Psoas muscle (tissue), 8 donors: Measurements from ENCODE around the gene MRM2. TPM values are rescaled to one million over a fixed set of nuclear protein-coding genes. Genes with fewer than 3 reads are reported as not detected.

ENCODE experiments used
- ATAC-seq, 4 donors: fragments of 200-7000 bp; cut with Tn5 transposase; one replicate each; pipeline ENCODE4 v1.9.1; 2020; ENCODE audit warnings: moderate library complexity in 3 of 4, mild to moderate bottlenecking in 2 of 4
- DNase-seq, 2 donors: peaks; one replicate each; pipeline ENCODE4 v3.0.0-alpha.2; 2020
- H3K27ac ChIP-seq: fragments of 200-600 bp; one replicate; pipeline ENCODE4 v1.8.0; 2022
- H3K27me3 ChIP-seq, 3 donors: fragments of 200-600 bp in 1 of 3; one replicate each; pipeline versions ENCODE4 v1.6.1 to v1.8.0; 2013 to 2022; ENCODE audit warnings: low read length in 2 of 3, mild to moderate bottlenecking in 2 of 3, moderate library complexity in 1 of 3; ENCODE audit not compliant: insufficient read depth in 3 of 3
- H3K36me3 ChIP-seq, 2 donors: fragments of 200-600 bp in 1 of 2; one replicate each; pipeline versions ENCODE4 v1.6.1 to v1.8.0; 2013 to 2022; ENCODE audit warnings: low read depth in 1 of 2, mild to moderate bottlenecking in 1 of 2, moderate library complexity in 1 of 2; ENCODE audit not compliant: insufficient read depth in 1 of 2
- H3K4me1 ChIP-seq: fragments of 200-600 bp; one replicate; pipeline ENCODE4 v1.8.0; 2022
- H3K4me3 ChIP-seq: fragments of 200-600 bp; one replicate; pipeline ENCODE4 v1.8.0; 2022; ENCODE audit warnings: mild to moderate bottlenecking
- H3K9me3 ChIP-seq: fragments of 200-600 bp; one replicate; pipeline ENCODE4 v1.8.0; 2022
- CTCF ChIP-seq: fragments of 200-600 bp; IDR thresholded peaks from one replicate; pipeline ENCODE4 v1.8.0; 2022; ENCODE audit warnings: antibody characterized with exemption
- WGBS, 3 donors: extraction: QIAGEN DNeasy Blood & Tissue Kit; methylation state at CpG; one replicate each; pipeline versions ENCODE4 v1.1.6 to v1.1.7; 2013; 5-methylcytosine and 5-hydroxymethylcytosine counted together
- intact Hi-C, 2 donors: fragments of 100-400 bp; cut with DNase I; formaldehyde crosslinking; loops; one replicate each; pipeline versions ENCODE4 v1.11.0 to v1.14.2; 2022
- long read RNA-seq, 2 donors: library from polyadenylated mRNA; unstranded; transcript quantifications; one replicate each; pipeline ENCODE4 v2.0.0, GENCODE V29; 2021
- polyA plus RNA-seq, 3 donors: library from polyadenylated mRNA; stranded (reverse); fragments of 200-250 nt; gene quantifications; one replicate each; pipeline ENCODE4 v1.2.3, GENCODE V29; 2013
- total RNA-seq, 4 donors: library from RNA; stranded (reverse); fragmentation: NEBNext Ultra II Directional in 2 of 4; extraction: Animal tissue kit (Norgen Biotek cat#: 25700) in 2 of 4; gene quantifications; one replicate each; pipeline versions ENCODE4 v1.2.1 to v1.2.4, GENCODE V29; 2021 to 2023
- donor health status: healthy with polysubstance abuse.
- donor health status: DM: no; HTN: no; CAD: no; lungs with moderate emphysema.
- donor health status: Bipolar disorder and iron deficiency.
- donor health status: healthy.
- donor health status: DM: yes; HTN: yes; CAD: no.
- donor health status: DM: no; HTN: no; CAD: no.
- donor health status: DM: no; HTN: no; CAD: no.
- donor health status: DM: yes; HTN: yes; CAD: no.

The MRM2 gene
- total RNA-seq: 10 to 100 TPM; 15.9 to 21.9 (median 18.4) TPM
- polyA plus RNA-seq: 10 to 100 TPM; 21.6 to 53.0 (median 41.1) TPM
- long read RNA-seq, donor 1, transcript MRM2-201 (3 exons, 1,601 nt): major isoform, 15 of 23 reads
- long read RNA-seq, donor 1, partial matches to known transcripts: 0 of 23 reads
- long read RNA-seq, donor 1, other reads (novel, unspliced or antisense): 8 of 23 reads
- long read RNA-seq, donor 2, transcript MRM2-201 (3 exons, 1,601 nt): major isoform, 14 of 51 reads
- long read RNA-seq, donor 2, partial matches to known transcripts: 2 of 51 reads
- long read RNA-seq, donor 2, other reads (novel, unspliced or antisense): 29 of 51 reads

- Histone ChIP-seq H3K4me3 (peak within 1 kb of the TSS; percentile 98), H3K27ac (peak within 1 kb of the TSS; percentile 78), H3K9me3 (no peaks in the 10 kb centered on the region), H3K36me3 (peaks cover 0 to 26% of the 10 kb centered on the region in 2 donors), H3K27me3 (no peaks in the 10 kb centered on the region), H3K4me1 (peaks cover 9% of the 10 kb centered on the region)
- DNase-seq (peak; percentile 88 to 92), ATAC-seq (peak; percentile 94 to 99 (median 96))
- WGBS, 3 donors: 0 to 1% (median 0%) methylated on average over 36 to 81 of the region's 81 CpGs
- no peak for TF ChIP-seq CTCF
- intact Hi-C loops: no loop called here
Measured at GRCh38 chr7:2241580-2242540, at the start of gene MRM2, which contains the start of gene NUDT1. MRM2 (minus strand) TSS chr7:2242205; CDS start chr7:2242169, 36 bp downstream. NUDT1 (plus strand) TSS chr7:2242226; CDS start chr7:2244575, 2,349 bp downstream.

GRCh38 chr7:2290877-2291276, 48.9 kb upstream of the MRM2 start:
- Histone ChIP-seq H3K4me3 (no peak overlapping the region), H3K4me1 (no peaks in the 10 kb centered on the region), H3K27me3 (no peaks in the 10 kb centered on the region), H3K36me3 (no peaks in the 10 kb centered on the region), H3K27ac (no peak overlapping the region), H3K9me3 (no peaks in the 10 kb centered on the region)
- intact Hi-C loops: no loop called here
- ATAC-seq (no peak), DNase-seq (no peak)
- no peak for TF ChIP-seq CTCF
- 93 to 96% (median 94%) methylated on average over 6 of the region's 6 CpGs for WGBS, 3 donors

- no peaks in the 10 kb centered on the region for H3K36me3 ChIP-seq
- WGBS, 3 donors: 69 to 77% (median 71%) methylated on average over 13 of the region's 13 CpGs
- no peak for TF ChIP-seq CTCF
- intact Hi-C loops: no loop called here
- H3K27me3 ChIP-seq: no peaks in the 10 kb centered on the region
- H3K27ac ChIP-seq: no peak overlapping the region
- no peaks in the 10 kb centered on the region for H3K9me3 ChIP-seq
- ATAC-seq: no peak
- H3K4me1 ChIP-seq: no peaks in the 10 kb centered on the region
- no peak overlapping the region for H3K4me3 ChIP-seq
- DNase-seq: no peak
Measured at GRCh38 chr7:2289621-2290020, 47.6 kb upstream of the MRM2 start.

- WGBS, 3 donors: 38 to 51% (median 43%) methylated on average over 20 of the region's 20 CpGs
- DNase-seq: no peak
- Histone ChIP-seq H3K9me3 (no peaks in the 10 kb centered on the region), H3K36me3 (no peaks in the 10 kb centered on the region), H3K27ac (no peak overlapping the region), H3K4me1 (no peaks in the 10 kb centered on the region), H3K4me3 (no peak overlapping the region), H3K27me3 (no peaks in the 10 kb centered on the region)
- ATAC-seq: no peak
- no peak for TF ChIP-seq CTCF
- intact Hi-C loops: no loop called here
Measured at GRCh38 chr7:2289111-2289586, 47.1 kb upstream of the MRM2 start.
